NB4 (cell line): Measurements from ENCODE around the gene AMBP.

Experiments used
- DNase-seq: peaks from one replicate; pipeline ENCODE4 v3.0.0; 2010; ENCODE audit warnings: low read depth
- H3K4me3 ChIP-seq: one replicate; pipeline ENCODE4 v1.5.1; 2011; ENCODE audit warnings: mild to moderate bottlenecking, low read depth, low read length, moderate library complexity
- MYC ChIP-seq: IDR thresholded peaks from 2 replicates; pipeline ENCODE4 v1.6.1; 2011; ENCODE audit warnings: low read depth, low read length
- POLR2A ChIP-seq: IDR thresholded peaks from 2 replicates; pipeline ENCODE4 v1.6.1; 2011; ENCODE audit warnings: mild to moderate bottlenecking; ENCODE audit not compliant: insufficient read length; ENCODE audit errors: extremely low read depth
- TF ChIP-seq, protein P1 (sequence below): IDR thresholded peaks from one replicate; pipeline ENCODE4 v1.5.1; 2012; ENCODE audit warnings: low read depth, low read length
- TF ChIP-seq, protein P2 (sequence below): IDR thresholded peaks from 2 replicates; pipeline ENCODE4 v1.6.1; 2011; ENCODE audit warnings: low read depth, low read length

AMBP gene

DNA sequence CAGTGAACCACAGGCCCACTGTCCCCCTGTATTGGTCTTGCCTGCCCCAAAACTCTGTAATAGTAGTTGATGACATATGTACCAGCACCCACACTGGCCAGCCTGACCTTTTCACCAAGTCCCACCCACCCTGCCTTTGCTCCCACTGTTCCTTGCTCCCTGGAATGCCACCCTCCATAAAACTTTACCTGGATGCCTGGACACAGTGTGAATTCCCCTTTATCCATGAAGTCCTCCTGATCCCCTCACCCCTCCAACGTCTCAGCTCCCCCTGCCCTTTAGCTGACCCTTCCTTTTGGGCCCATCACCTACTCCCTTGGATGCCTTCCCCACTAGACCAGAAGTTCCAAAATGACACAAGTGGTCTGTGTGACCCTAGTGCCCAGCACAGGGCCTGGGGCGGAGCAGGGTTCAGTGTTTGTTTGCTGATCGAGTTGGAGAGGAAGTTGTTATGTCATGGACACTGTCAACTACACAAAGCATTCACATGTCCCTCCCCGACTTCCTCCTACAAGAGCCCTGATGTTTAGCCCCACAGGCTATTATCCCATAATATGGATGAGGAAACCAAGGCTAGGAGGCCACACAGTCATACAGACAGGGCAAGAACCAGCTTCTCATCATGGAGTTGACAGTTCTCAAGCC, 16.1 kb downstream of the AMBP start:
- peak; percentile 16 for DNase-seq
- no peak overlapping the region for H3K4me3 ChIP-seq
- no peak for TF ChIP-seq MYC
- no peak for TF ChIP-seq POLR2A
- TF ChIP-seq, protein P1, sequence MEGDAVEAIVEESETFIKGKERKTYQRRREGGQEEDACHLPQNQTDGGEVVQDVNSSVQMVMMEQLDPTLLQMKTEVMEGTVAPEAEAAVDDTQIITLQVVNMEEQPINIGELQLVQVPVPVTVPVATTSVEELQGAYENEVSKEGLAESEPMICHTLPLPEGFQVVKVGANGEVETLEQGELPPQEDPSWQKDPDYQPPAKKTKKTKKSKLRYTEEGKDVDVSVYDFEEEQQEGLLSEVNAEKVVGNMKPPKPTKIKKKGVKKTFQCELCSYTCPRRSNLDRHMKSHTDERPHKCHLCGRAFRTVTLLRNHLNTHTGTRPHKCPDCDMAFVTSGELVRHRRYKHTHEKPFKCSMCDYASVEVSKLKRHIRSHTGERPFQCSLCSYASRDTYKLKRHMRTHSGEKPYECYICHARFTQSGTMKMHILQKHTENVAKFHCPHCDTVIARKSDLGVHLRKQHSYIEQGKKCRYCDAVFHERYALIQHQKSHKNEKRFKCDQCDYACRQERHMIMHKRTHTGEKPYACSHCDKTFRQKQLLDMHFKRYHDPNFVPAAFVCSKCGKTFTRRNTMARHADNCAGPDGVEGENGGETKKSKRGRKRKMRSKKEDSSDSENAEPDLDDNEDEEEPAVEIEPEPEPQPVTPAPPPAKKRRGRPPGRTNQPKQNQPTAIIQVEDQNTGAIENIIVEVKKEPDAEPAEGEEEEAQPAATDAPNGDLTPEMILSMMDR: no peak
- TF ChIP-seq, protein P2, sequence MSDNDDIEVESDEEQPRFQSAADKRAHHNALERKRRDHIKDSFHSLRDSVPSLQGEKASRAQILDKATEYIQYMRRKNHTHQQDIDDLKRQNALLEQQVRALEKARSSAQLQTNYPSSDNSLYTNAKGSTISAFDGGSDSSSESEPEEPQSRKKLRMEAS: no peak

DNA sequence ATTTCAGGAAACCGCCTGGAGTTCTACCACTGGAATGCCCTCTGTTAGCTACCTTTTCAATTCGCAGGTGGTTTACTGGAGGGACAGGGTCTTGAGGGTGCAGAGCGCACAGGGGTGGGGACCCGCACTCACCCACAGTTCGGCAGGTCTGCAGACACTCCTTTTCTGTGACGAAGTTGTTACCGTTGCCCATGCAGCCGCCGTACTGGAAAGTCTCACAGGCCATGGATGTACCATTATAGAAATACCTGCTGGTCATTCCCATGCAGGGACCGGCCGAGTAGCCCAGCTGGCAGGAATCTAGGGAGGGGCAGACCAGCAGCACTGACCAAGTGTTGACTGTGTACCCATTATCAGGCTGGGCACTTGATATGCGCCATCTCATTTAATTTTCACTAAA, 16.8 kb downstream of the AMBP start:
- DNase-seq: no peak
- H3K4me3 ChIP-seq: no peak overlapping the region
- TF ChIP-seq MYC (no peak), POLR2A (no peak)
- TF ChIP-seq, protein P1: no peak

DNA sequence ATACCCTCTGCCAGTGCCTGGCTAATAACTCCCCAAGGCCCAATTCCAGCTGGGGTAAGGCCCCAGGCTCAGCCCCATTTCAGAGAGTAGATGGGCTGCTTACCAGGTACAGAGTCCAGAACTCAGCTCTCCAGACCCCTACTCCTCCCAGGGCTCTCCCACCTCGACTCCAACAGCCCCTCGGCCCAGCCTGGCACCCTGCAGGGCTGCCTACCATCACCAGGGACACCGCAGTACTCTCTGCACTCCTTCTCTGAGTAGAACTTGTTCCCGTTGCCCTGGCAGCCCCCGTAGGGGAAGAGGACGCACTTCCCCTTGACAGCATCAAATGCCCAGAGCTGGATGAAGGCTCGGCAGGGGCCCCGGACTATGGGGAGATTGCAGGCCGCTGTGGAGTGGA, 17.4 kb downstream of the AMBP start:
- TF ChIP-seq, protein P2: no peak
- TF ChIP-seq POLR2A (no peak), MYC (no peak)
- TF ChIP-seq, protein P1: no peak
- DNase-seq: no peak
- H3K4me3 ChIP-seq: no peak overlapping the region

DNA sequence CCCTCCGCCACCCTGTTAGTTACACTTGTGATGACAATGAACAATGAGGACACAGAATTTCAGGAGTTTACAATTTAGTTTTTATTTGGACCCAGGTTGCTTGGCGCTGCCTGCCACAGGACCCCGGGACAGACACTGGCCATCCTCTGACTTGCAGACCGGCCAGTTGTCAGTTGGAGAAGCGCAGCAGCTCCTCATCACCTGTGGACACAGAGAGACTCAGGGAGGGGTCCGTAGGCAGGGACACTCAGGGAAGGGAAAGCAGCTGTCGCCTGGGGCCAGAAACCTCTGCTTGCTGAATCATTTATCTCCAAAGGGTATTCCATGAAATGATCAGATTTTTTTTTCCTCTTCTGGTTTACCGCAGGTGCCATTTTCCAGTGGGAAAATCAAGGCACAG, 18.0 kb downstream of the AMBP start:
- H3K4me3 ChIP-seq: no peak overlapping the region
- no peak for DNase-seq
- no peak for TF ChIP-seq MYC
- no peak for TF ChIP-seq POLR2A
- TF ChIP-seq, protein P1: no peak
- TF ChIP-seq, protein P2: no peak

DNA sequence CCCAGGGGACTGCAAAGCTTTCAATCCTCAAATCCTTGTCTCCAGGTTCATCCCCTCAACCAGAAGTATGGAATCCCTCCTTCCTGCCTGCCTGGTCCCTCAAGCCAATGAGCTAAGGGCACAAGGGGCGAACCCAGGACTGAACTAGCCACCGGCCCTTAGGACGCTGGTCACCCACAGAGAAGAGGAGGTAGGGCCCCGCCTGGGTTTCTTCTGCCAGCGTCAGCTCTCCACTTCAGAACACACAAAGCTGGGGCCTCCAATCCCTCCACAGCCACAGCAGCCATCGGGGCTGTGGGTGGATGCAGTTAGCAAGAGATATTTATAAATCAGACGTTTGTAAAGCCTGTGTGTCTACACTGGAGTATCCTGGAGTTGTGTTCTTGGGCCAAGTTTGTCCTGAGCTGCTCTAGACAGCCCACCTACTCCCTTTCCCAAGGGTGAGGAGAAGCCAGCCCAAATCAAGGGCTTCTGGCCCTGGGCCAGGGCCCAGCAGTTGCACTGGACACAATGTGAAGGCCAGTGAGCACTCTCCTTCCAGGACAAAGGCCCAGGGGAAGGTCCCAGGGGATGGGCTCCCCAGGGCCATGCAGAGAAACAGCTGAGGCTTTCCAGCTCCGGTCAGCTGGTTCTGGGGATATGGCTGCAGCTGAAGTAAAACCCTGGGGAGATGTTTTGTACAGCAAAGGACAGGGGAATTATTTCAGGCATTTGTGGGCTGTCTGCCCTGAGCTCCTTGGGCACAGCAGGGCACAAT, 18.9 kb downstream of the AMBP start:
- TF ChIP-seq, protein P2: no peak
- TF ChIP-seq POLR2A: no peak
- TF ChIP-seq, protein P1: no peak
- no peak for TF ChIP-seq MYC
- no peak overlapping the region for H3K4me3 ChIP-seq
- DNase-seq: no peak
